HG03354 (cell line): ENCODE data around the gene PLCH1.
A peak's percentile ranks its signal among the peaks of the same experiment; 100 is the strongest.

ENCODE experiments used
- ATAC-seq: cut with Tn5 transposase; IDR thresholded peaks from one replicate; pipeline ENCODE4 v1.9.1; 2021; ENCODE audit warnings: mild to moderate bottlenecking; ENCODE audit not compliant: unreplicated experiment, poor library complexity, severe bottlenecking

PLCH1 gene

DNA sequence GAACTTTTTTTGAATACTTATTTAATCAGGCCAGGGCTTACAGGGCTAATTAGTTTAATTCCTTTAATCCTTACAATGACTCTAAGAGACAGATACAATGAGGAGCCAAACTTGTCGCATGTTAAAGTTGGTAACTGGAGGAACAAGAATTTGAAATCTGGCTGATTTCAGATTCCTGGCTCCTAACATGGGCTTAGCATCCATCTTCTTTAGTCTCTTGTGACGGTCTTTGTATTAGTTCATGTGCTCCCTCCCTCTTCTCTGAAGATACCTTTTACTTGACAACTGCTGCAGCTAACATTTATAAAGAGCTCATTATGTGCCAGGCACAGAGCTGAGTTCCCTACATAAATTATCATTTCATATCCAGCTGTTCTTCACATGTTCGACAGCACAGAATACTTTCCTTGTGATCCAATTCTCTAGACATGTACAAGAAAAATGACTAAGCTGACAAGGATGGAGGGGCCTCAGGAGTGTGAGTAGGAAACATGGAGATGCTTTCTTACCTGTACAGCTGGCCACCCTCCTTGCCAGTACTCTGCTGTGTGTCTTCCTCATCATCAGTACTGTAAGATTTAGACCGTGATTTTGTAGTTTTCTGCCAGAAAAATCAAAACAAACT, 244.6 kb downstream of the PLCH1 start:
- no peak for ATAC-seq

DNA sequence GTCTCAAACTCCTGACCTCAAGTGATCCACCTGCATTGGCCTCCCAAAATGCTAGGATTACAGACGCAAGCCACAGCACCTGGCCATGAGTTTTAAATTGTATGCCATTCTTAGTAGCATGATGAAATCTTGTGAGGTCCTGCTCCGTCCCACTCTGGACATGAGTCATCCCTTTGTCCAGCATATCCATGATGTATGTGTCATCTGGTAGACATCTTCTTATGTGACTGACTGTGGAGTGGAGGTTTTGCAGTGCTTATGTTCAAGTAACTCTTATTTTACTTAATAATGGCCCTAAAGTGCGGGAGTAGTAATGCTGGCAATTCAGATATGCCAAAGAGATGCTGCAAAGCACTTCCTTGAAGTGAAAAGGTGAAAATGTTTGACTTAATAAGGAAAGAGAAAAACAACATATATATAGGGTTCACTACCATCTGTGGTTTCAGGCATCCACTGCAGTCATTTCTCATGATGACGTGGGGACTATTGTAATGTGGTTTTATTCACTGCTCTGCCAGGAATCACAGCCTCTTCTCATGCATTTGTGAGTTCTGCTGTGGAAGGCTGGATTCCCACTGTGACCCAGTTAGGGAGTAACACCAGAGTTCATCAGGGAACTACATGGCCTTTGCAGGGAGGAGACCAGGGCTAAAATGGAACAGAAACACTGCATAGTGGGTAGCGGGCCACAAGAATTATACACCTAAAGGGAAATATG, 246.8 kb downstream of the PLCH1 start:
- ATAC-seq = no peak

DNA sequence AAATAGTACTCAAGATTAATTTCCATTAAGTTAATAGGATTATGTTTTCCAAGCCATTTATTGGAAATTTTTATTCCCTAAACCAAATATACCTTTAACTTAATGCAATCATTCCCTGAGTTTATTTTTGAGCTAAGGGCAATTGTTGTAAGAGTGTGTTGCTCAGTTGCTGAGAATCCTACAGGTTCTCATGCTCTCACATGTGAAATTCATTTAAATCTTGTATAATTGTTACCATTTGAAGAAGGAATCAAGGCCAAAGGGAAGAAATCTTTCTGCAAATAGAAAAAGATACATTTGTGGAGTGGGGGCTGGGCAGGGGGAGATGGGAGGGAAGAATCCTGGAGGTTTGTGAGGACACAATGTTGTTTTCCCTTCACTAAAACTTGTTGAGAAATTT, 248.7 kb downstream of the PLCH1 start:
- ATAC-seq = no peak

DNA sequence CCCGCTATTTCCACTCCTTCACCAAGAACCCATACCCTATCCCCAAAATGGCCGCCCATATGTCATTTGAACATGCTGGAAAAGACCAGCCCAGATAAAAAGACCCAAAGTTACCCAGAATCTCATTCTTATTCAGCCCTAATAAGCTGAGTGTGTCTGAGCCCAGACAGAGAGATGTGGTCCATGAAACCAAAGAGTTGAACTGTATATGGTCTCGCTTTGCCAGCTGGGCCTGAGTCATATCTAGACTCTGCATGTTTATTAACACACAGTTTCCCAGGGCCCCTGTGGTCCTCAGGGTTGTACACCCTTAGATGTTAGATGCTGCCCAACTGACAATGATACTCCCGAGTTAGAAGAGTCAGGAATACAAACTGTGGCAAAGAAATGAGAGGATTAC, 249.5 kb downstream of the PLCH1 start:
- peak; percentile 91 for ATAC-seq

DNA sequence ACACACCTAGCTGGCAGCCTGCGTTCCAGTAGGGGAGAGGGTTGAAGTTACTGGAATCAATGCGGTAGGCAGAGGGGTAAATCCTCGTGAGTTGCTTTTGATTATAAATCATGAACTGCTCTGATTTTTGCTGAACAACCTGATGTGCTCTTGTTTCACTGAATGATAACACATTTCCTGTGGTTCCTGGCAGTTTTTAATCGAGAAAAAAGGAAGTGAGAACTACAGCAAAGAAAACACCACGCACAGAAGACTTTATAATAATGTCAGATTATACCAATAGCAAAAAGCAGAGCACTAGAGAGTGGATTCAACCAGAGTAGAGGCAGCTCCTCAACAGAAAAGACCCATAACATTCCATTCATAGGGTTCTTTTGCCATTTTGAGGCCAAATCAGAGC, 250.5 kb downstream of the PLCH1 start:
- peak; percentile 64 for ATAC-seq

DNA sequence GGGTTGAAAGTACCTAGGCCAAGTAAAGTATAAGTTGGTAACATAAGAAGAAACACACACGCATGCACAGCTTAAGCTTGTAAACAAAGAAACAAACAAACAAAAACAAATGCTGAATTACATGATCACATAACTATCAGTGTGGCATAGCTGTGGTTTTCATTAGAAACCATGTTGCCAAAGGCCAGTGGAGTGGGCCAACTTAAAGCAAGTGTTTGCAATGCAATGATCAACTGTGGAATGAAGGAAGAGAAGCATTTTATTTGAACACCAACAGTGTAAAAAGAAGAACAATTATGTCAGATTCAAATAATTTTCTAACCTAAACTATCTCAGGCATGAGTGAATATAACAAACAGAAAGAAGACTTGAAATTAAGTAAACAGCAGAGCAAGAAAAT, 252.0 kb downstream of the PLCH1 start:
- no peak for ATAC-seq

DNA sequence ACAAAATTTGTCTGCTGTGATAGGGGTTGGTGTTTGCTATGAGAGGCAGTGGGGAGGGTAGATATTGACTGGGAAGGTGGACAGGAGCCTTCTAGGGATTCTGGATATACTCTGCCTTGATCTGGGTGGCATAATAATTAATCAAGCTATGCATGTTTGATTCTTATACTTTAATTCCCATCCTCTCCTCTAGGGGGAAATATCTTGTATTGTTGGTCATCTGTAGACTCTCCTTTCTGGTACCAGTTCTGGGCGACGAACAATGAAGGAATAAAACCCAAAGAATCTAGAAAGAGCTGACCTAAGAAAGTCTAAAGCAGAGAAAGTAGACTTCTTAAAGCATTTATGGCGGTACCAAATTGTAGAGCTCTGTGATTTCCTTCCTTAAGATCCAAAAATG, 253.2 kb downstream of the PLCH1 start:
- no peak for ATAC-seq

GRCh38 chr3:155488671-155489070, 256.2 kb downstream of the PLCH1 start:
- ATAC-seq = no peak

DNA sequence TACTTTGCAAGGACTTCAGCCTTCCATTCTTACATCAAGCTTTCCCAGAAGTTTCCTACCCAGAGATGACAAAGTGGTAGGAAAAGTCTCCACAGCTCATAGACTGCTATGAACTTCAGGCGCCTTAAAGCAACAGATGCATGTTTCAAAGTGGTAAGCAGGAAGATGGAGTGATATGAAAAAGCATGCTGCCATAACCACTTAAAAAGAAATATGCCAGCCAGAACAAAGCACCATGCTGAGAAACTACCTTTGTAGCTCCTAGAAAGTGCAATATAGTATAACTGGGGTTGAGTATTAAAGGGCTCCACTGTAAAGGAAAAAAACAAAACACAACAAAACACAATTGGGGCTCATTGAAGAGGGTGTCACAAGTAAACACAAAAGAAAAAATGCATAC, 259.0 kb downstream of the PLCH1 start:
- ATAC-seq = no peak

GRCh38 chr3:155481591-155481990, 263.3 kb downstream of the PLCH1 start:
- no peak for ATAC-seq

GRCh38 chr3:155481089-155481488, 263.8 kb downstream of the PLCH1 start:
- ATAC-seq = no peak

DNA sequence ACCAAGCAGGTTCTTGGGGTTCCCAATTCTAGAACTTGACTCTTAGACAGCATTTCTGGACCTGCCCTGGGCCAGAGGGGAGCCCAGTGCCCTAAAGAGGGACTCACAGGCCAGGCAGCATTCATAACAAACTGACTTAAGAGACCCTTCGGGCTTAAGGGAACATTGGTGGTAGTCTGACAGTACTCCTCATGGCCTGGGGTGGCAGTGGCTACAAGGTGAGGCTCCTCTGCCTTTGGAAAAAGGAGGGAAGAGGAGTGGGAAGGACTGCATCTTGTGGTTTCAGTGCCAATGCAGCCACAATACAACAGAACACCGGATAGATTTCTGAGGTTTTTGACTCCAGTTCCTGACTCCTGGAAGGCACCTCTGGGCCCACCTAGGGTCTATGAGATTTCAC, 279.2 kb downstream of the PLCH1 start:
- no peak for ATAC-seq

- ATAC-seq = no peak
Measured at GRCh38 chr3:155462672-155463071, 282.2 kb downstream of the PLCH1 start.

- no peak for ATAC-seq
Measured at GRCh38 chr3:155457591-155457990, 287.3 kb downstream of the PLCH1 start.

- ATAC-seq = no peak
Measured at GRCh38 chr3:155455765-155456164, 289.1 kb downstream of the PLCH1 start.

- no peak for ATAC-seq
Measured at GRCh38 chr3:155453512-155453911, 291.4 kb downstream of the PLCH1 start.

DNA sequence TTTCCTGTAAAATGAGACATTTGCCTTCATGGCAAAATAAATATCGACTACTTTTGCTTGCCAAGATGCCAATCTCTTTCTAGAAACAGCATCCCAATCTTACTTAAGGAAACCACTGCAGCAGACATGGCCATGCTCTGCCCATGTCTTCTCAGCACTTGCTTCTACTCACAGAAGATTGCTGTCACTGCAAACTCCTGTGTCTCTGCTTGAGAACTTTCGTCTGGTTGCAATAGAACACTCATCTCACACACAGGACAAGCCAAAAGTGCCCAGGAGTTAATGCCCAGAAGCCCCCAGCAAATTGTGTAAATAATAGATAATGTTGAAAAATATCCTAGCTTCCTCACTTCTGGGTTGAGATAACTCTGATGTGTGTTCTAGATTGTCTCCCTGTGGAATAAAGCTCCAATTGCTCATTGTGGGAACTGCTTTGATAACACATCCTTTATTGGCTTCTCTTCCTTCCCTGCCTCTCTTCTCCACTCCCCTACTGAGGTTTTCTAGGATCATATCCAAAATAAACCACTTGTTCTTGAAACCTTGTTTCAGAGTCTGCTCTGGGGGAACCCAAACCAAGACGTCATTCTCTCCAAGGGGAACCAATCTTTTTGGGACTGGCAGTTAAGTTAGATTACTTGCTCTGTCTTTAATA, 295.1 kb downstream of the PLCH1 start:
- ATAC-seq = no peak

DNA sequence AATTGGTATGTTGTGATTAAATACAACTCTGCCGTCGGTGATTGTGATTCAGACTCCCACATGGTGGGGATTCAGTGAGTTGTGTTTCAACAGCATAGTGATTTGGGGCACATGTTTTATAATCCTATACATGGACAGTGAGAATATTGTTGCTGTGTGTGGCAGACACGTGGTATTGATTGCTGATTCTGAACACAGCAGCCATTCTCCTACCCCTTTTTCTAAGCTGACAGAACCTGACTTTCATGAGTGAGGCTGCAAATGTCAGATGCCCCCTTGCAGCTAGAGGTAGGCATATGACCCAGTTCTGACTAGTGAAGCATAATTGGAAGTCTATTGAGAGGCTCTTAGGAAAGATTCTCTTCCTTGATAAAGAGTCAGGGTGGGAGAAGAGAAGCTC, 296.3 kb downstream of the PLCH1 start:
- no peak for ATAC-seq

DNA sequence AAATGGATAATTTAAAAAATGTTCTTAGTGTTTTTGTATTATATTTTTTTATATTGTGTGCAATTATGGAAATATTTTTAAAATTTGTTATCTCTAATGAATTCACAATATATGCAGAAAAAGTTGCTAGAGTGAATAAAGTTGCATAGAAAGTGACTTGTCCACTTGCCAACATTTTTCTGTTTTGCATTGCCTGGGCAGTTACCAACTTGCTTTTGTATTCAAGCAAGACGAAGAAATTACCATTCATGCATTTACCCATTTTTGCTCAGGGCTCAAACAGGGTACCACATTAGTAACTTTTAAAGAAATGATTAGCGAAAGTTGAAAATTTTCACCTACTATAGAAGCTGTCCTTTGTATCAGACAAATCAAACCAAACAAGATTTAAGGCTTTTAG, 298.5 kb downstream of the PLCH1 start:
- no peak for ATAC-seq

- ATAC-seq = no peak
Measured at GRCh38 chr3:155444771-155445170, 300.1 kb downstream of the PLCH1 start.

DNA sequence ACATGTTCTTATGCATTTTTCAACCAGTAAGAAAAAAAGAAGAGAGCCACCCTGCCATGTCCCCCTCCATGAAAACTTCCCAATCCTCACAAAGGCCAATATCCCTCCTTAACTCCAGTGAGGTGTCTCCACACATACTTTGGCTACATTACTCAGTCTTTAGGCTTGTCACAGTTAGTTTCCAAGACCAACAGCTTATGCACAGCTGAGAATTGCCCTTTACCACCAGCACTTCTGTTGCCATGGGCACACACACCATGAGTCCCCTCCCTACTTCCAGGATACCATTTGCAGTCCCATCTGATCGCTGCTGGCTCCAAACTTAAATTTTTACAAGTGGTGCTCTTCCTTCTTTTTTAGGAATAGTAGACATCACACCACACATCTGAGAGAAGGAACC, 301.1 kb downstream of the PLCH1 start:
- no peak for ATAC-seq
